GM12878 (cell line): ENCODE results near the gene KLHDC1. TPM values are rescaled to one million over a fixed set of nuclear protein-coding genes. Genes with fewer than 3 reads are reported as not detected.

Experiments
- ATAC-seq: fragments of 200-7000 bp; cut with Tn5 transposase; 3 replicates; pipeline ENCODE4 v1.9.1; 2020; ENCODE audit warnings: mild to moderate bottlenecking, moderate library complexity
- BruUV-seq: library from RNA; stranded (reverse); fragments of 400-500 nt; replicated peaks from 2 replicates; lab custom pipeline; 2021; lab: Mats Ljungman, UMichigan
- CTCF ChIA-PET: fragments of 300-600 bp; sonication (Branson Sonifier 250); formaldehyde crosslinking; extraction: SDS; loops from one replicate; lab custom pipeline; 2021; ENCODE audit warnings: inconsistent platforms; lab: Yijun Ruan, JAX
- POLR2A ChIA-PET: fragments of 350-600 bp; formaldehyde crosslinking; extraction: SDS; loops from one replicate; lab custom pipeline; 2021; ENCODE audit warnings: inconsistent platforms; lab: Charles Lee
- RAD21 ChIA-PET: fragments of 300-600 bp; sonication (Branson Sonifier 250); formaldehyde crosslinking; loops from one replicate; lab custom pipeline; 2023; ENCODE audit warnings: antibody characterized with exemption; ENCODE audit not compliant: unreplicated experiment; lab: Charles Lee
- SMC1A ChIA-PET: fragments of 300-600 bp; sonication (Branson Sonifier 250); formaldehyde crosslinking; loops from one replicate; lab custom pipeline; 2023; ENCODE audit not compliant: unreplicated experiment, uncharacterized antibody; lab: Charles Lee
- DNase-seq: peaks from one replicate; pipeline ENCODE4 v3.0.0-alpha.2; 2011; ENCODE audit warnings: low read depth, low spot score
- FAIRE-seq: peaks from 3 replicates; lab custom pipeline; 2011; peaks lifted over from hg19 to GRCh38; lab: Jason Lieb, UNC
- H2AFZ ChIP-seq: 2 replicates; pipeline ENCODE4 v1.6.0; 2011; ENCODE audit warnings: low read depth, low read length, control low read depth; ENCODE audit not compliant: control insufficient read depth
- H3K27ac ChIP-seq: 2 replicates; pipeline ENCODE4 v1.5.1; 2011; ENCODE audit warnings: control low read depth; ENCODE audit not compliant: control insufficient read depth, insufficient read depth
- H3K27me3 ChIP-seq, 2 experiments: replicated peaks in 1 of 2; 2 replicates each; pipeline versions ENCODE4 v1.6.0 to v1.6.1; 2011; ENCODE audit warnings: low read length in 1 of 2; ENCODE audit not compliant: control insufficient read depth in 2 of 2, insufficient read depth in 2 of 2
- H3K36me3 ChIP-seq, 2 experiments: 2 replicates each; pipeline ENCODE4 v1.5.1; 2011; ENCODE audit warnings: low read length in 1 of 2; ENCODE audit not compliant: control insufficient read depth in 2 of 2, insufficient read depth in 2 of 2
- H3K4me1 ChIP-seq: 2 replicates; pipeline ENCODE4 v1.6.1; 2011; ENCODE audit warnings: mild to moderate bottlenecking, low read length, moderate library complexity, mixed read lengths; ENCODE audit not compliant: control insufficient read depth, insufficient read depth
- H3K4me2 ChIP-seq: 2 replicates; pipeline ENCODE4 v1.6.0; 2011; ENCODE audit warnings: control low read depth; ENCODE audit not compliant: control insufficient read depth, insufficient read depth
- H3K4me3 ChIP-seq: fragments of 200-600 bp; sonication (generic); 2 replicates; pipeline ENCODE4 v1.5.1; 2016
- H3K79me2 ChIP-seq: 2 replicates; pipeline ENCODE4 v1.6.0; 2011; ENCODE audit warnings: low read length; ENCODE audit not compliant: control insufficient read depth, insufficient read depth
- H3K9ac ChIP-seq: 2 replicates; pipeline ENCODE4 v1.8.0; 2011; ENCODE audit warnings: low read length, control low read depth, mixed read lengths; ENCODE audit not compliant: control insufficient read depth, insufficient read depth
- H3K9me3 ChIP-seq: replicated peaks from 3 replicates; pipeline ENCODE4 v1.5.1; 2011; ENCODE audit warnings: mild to moderate bottlenecking, low read length; ENCODE audit not compliant: control insufficient read depth, insufficient read depth
- H4K20me1 ChIP-seq: 2 replicates; pipeline ENCODE4 v1.6.0; 2011; ENCODE audit not compliant: control insufficient read depth, insufficient read depth
- ASH2L ChIP-seq: fragments of 300-600, 200-600 bp; sonication (generic); IDR thresholded peaks from 2 replicates; pipeline ENCODE4 v1.6.1; 2017; ENCODE audit warnings: low read depth, mild to moderate bottlenecking, borderline replicate concordance
- BCL11A ChIP-seq: IDR thresholded peaks from 2 replicates; pipeline ENCODE4 v1.6.1; 2011; ENCODE audit warnings: low read depth, low read length
- CHD2 ChIP-seq: IDR thresholded peaks from 2 replicates; pipeline ENCODE4 v1.6.1; 2011; ENCODE audit warnings: low read depth, low read length, improper control_type of control experiment, borderline replicate concordance
- ETV6 ChIP-seq, 2 experiments: fragments of 450-650 bp in 1 of 2; IDR thresholded peaks in 1 of 2; conservative IDR thresholded peaks in 1 of 2; 2 replicates each; pipeline ENCODE4 v1.6.1; 2014; ENCODE audit warnings: antibody characterized with exemption in 1 of 2, borderline replicate concordance in 1 of 2, low read depth in 1 of 2, mild to moderate bottlenecking in 1 of 2, moderate library complexity in 1 of 2
- EZH2 ChIP-seq: IDR thresholded peaks from 2 replicates; pipeline ENCODE4 v1.6.1; 2012; ENCODE audit warnings: low read depth, mild to moderate bottlenecking, control low read depth, inconsistent platforms, low read length, borderline replicate concordance; ENCODE audit not compliant: control insufficient read depth
- JUND ChIP-seq: IDR thresholded peaks from 2 replicates; pipeline ENCODE4 v1.6.1; 2012; ENCODE audit warnings: low read depth, mild to moderate bottlenecking, low read length, improper control_type of control experiment, moderate library complexity
- NFIC ChIP-seq: IDR thresholded peaks from 2 replicates; pipeline ENCODE4 v1.6.1; 2012; ENCODE audit warnings: low read depth, mild to moderate bottlenecking, inconsistent platforms, low read length, moderate library complexity
- SMAD5 ChIP-seq: IDR thresholded peaks from 2 replicates; pipeline ENCODE4 v1.6.1; 2016; ENCODE audit warnings: antibody characterized with exemption, low read depth
- SUZ12 ChIP-seq: fragments of 200-600 bp; sonication (generic); IDR thresholded peaks from one replicate; pipeline ENCODE4 v1.6.1; 2018; ENCODE audit warnings: antibody characterized with exemption, mild to moderate bottlenecking; ENCODE audit not compliant: unreplicated experiment
- TBL1XR1 ChIP-seq: IDR thresholded peaks from 2 replicates; pipeline ENCODE4 v1.6.1; 2012; ENCODE audit warnings: low read depth, low read length, improper control_type of control experiment
- TCF7 ChIP-seq: IDR thresholded peaks from 2 replicates; pipeline ENCODE4 v1.6.1; 2014; ENCODE audit warnings: antibody characterized with exemption, borderline replicate concordance
- ZNF622 ChIP-seq: fragments of 450-650 bp; IDR thresholded peaks from 2 replicates; pipeline ENCODE4 v1.6.1; 2017; ENCODE audit warnings: mild to moderate bottlenecking, inconsistent platforms
- WGBS: methylation state at CpG from one replicate; pipeline ENCODE4 v1.1.6; 2016; ENCODE audit warnings: low lambda C conversion rate; ENCODE audit not compliant: insufficient replicate concordance, insufficient coverage; ENCODE audit errors: missing lambda C conversion rate; 5-methylcytosine and 5-hydroxymethylcytosine counted together
- in situ Hi-C: fragments of 300-500 bp; cut with MboI; formaldehyde crosslinking; loops from 9 replicates; pipeline ENCODE4 v1.14.3; 2018; ENCODE audit warnings: mixed read lengths
- intact Hi-C: fragments of 100-400 bp; cut with micrococcal nuclease; formaldehyde crosslinking; loops from one replicate; pipeline ENCODE4 v1.14.2; 2022; ENCODE audit not compliant: unreplicated experiment
- polyA plus RNA-seq, 11 experiments: library from polyadenylated mRNA; depleted of rRNA in 4 of 11; unstranded in 6 of 11; stranded (reverse) in 5 of 11; fragments of >200 nt; fragmentation: Nextera tagmentation in 4 of 11; fragmentation: Illumina TruSeq in 1 of 11; extraction: Ambion mirVana in 4 of 11; extraction: Trizol in 1 of 11; gene quantifications; 1 replicate in 1 of 11; 2 replicates in 10 of 11; pipeline versions ENCODE4 v1.2.1 to v1.2.3, GENCODE V29; 2011 to 2016; ENCODE audit warnings: inconsistent platforms in 2 of 11, missing spikeins in 2 of 11, low read depth in 1 of 11
- total RNA-seq, 4 experiments: library from RNA; depleted of rRNA in 3 of 4; stranded (reverse); fragments of >200 nt in 3 of 4; fragmentation: Illumina TruSeq in 1 of 4; extraction: Trizol in 1 of 4; gene quantifications; 2 replicates each; pipeline versions ENCODE4 v1.2.1 to v1.2.3, GENCODE V29; 2013 to 2021
- TF ChIP-seq, protein P1 (sequence below), 3 experiments: IDR thresholded peaks in 2 of 3; conservative IDR thresholded peaks in 1 of 3; 2 replicates each; pipeline ENCODE4 v1.5.1; 2011; ENCODE audit warnings: low read depth in 3 of 3, low read length in 3 of 3, mild to moderate bottlenecking in 3 of 3, control low read depth in 2 of 3, moderate library complexity in 2 of 3, inconsistent platforms in 1 of 3, mixed read lengths in 1 of 3; ENCODE audit not compliant: control insufficient read depth in 2 of 3, insufficient read depth in 1 of 3; ENCODE audit errors: extremely low read depth in 1 of 3

Gene KLHDC1
- total and polyA plus RNA-seq, 10 of the 15 experiments (the other 5 are each of a cell fraction or from before 2014, with no cell fraction given): 0.22 to 0.98 (median 0.55) TPM

- no peaks in the 10 kb centered on the region for H3K9me3 ChIP-seq
- H3K4me2 ChIP-seq: peak overlapping the region; percentile 72; the same call in 1 of the 2 replicates
- no peak for FAIRE-seq
- TF ChIP-seq ETV6 (conservative IDR thresholded peaks at IDR 0.05 in 1 of 2, IDR thresholded peaks at IDR 0.05 in 1 of 2; ENCODE audit: borderline replicate concordance in 1 of 2, low read depth in 1 of 2): no peak
- TF ChIP-seq TCF7: no peak
- TF ChIP-seq TBL1XR1: no peak
- TF ChIP-seq SUZ12: no peak
- no peak for TF ChIP-seq JUND
- no peak for TF ChIP-seq NFIC
- no peak for TF ChIP-seq ZNF622
- no peak for TF ChIP-seq CHD2
- TF ChIP-seq, protein P1, sequence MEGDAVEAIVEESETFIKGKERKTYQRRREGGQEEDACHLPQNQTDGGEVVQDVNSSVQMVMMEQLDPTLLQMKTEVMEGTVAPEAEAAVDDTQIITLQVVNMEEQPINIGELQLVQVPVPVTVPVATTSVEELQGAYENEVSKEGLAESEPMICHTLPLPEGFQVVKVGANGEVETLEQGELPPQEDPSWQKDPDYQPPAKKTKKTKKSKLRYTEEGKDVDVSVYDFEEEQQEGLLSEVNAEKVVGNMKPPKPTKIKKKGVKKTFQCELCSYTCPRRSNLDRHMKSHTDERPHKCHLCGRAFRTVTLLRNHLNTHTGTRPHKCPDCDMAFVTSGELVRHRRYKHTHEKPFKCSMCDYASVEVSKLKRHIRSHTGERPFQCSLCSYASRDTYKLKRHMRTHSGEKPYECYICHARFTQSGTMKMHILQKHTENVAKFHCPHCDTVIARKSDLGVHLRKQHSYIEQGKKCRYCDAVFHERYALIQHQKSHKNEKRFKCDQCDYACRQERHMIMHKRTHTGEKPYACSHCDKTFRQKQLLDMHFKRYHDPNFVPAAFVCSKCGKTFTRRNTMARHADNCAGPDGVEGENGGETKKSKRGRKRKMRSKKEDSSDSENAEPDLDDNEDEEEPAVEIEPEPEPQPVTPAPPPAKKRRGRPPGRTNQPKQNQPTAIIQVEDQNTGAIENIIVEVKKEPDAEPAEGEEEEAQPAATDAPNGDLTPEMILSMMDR (IDR thresholded peaks at IDR 0.05 in 2 of 3, conservative IDR thresholded peaks at IDR 0.05 in 1 of 3; ENCODE audit: control insufficient read depth in 2 of 3, extremely low read depth in 1 of 3, insufficient read depth in 1 of 3, low read depth in 3 of 3, low read length in 3 of 3): no peak
- no peak for TF ChIP-seq SMAD5
- TF ChIP-seq BCL11A: no peak
- TF ChIP-seq ASH2L: no peak
- TF ChIP-seq EZH2: no peak
- TF ChIP-seq, all 136 proteins: peak for 0
- in situ Hi-C loops: no loop called here
- no peak overlapping the region for H3K4me3 ChIP-seq
- RAD21 ChIA-PET: interaction anchor here (1.3 kb wide), 1 partner anchor 17 kb away, joined by 3 read pairs; no protein-coding TSS in a partner anchor
- SMC1A ChIA-PET: interaction anchor here (0.7 to 1.4 kb wide), 4 partner anchors 9 to 79 kb away, joined by 3 to 5 read pairs (median 3); no protein-coding TSS in a partner anchor
- 97% methylated on average over 4 of the region's 4 CpGs for WGBS
- no peaks in the 10 kb centered on the region for H3K27me3 ChIP-seq
- ATAC-seq (no peak), DNase-seq (no peak)
- POLR2A ChIA-PET: interaction anchor here (0.6 to 1.2 kb wide), 2 partner anchors 44 to 166 kb away, joined by 3 to 4 read pairs; partner anchors contain the start of gene NEMF
- peaks cover 14% of the 10 kb centered on the region for H3K79me2 ChIP-seq
- no peaks in the 10 kb centered on the region for H4K20me1 ChIP-seq
- no peak overlapping the region for H3K9ac ChIP-seq
- CTCF ChIA-PET: interaction anchor here (1.4 kb wide), 1 partner anchor 10 kb away, joined by 6 read pairs; no protein-coding TSS in a partner anchor
- no peaks in the 10 kb centered on the region; a peak in 1 of 4 replicates for H3K36me3 ChIP-seq
- no peak overlapping the region for H2AFZ ChIP-seq
- H3K4me1 ChIP-seq: peaks cover 4% of the 10 kb centered on the region
- H3K27ac ChIP-seq: no peak overlapping the region
- BruUV-seq: no TSS peak
- intact Hi-C loops: no loop called here
Observed at GRCh38 chr14:49686425-49686824, 6.5 kb upstream of the KLHDC1 start.
